GM12878 (cell line): ENCODE data around the gene PCSK9. TPM values are rescaled to one million over a fixed set of nuclear protein-coding genes. Genes with fewer than 3 reads are reported as not detected.

Source experiments
- ATAC-seq: fragments of 200-7000 bp; cut with Tn5 transposase; 3 replicates; pipeline ENCODE4 v1.9.1; 2020; ENCODE audit warnings: mild to moderate bottlenecking, moderate library complexity
- BruUV-seq: library from RNA; stranded (reverse); fragments of 400-500 nt; replicated peaks from 2 replicates; lab custom pipeline; 2021; lab: Mats Ljungman, UMichigan
- CTCF ChIA-PET: fragments of 300-600 bp; sonication (Branson Sonifier 250); formaldehyde crosslinking; extraction: SDS; loops from one replicate; lab custom pipeline; 2021; ENCODE audit warnings: inconsistent platforms; lab: Yijun Ruan, JAX
- POLR2A ChIA-PET: fragments of 350-600 bp; formaldehyde crosslinking; extraction: SDS; loops from one replicate; lab custom pipeline; 2021; ENCODE audit warnings: inconsistent platforms; lab: Charles Lee
- RAD21 ChIA-PET: fragments of 300-600 bp; sonication (Branson Sonifier 250); formaldehyde crosslinking; loops from one replicate; lab custom pipeline; 2023; ENCODE audit warnings: antibody characterized with exemption; ENCODE audit not compliant: unreplicated experiment; lab: Charles Lee
- SMC1A ChIA-PET: fragments of 300-600 bp; sonication (Branson Sonifier 250); formaldehyde crosslinking; loops from one replicate; lab custom pipeline; 2023; ENCODE audit not compliant: unreplicated experiment, uncharacterized antibody; lab: Charles Lee
- DNase-seq: peaks from one replicate; pipeline ENCODE4 v3.0.0-alpha.2; 2011; ENCODE audit warnings: low read depth, low spot score
- FAIRE-seq: peaks from 3 replicates; lab custom pipeline; 2011; peaks lifted over from hg19 to GRCh38; lab: Jason Lieb, UNC
- H2AFZ ChIP-seq: 2 replicates; pipeline ENCODE4 v1.6.0; 2011; ENCODE audit warnings: low read depth, low read length, control low read depth; ENCODE audit not compliant: control insufficient read depth
- H3K27ac ChIP-seq: 2 replicates; pipeline ENCODE4 v1.5.1; 2011; ENCODE audit warnings: control low read depth; ENCODE audit not compliant: control insufficient read depth, insufficient read depth
- H3K27me3 ChIP-seq, 2 experiments: replicated peaks in 1 of 2; 2 replicates each; pipeline versions ENCODE4 v1.6.0 to v1.6.1; 2011; ENCODE audit warnings: low read length in 1 of 2; ENCODE audit not compliant: control insufficient read depth in 2 of 2, insufficient read depth in 2 of 2
- H3K36me3 ChIP-seq, 2 experiments: 2 replicates each; pipeline ENCODE4 v1.5.1; 2011; ENCODE audit warnings: low read length in 1 of 2; ENCODE audit not compliant: control insufficient read depth in 2 of 2, insufficient read depth in 2 of 2
- H3K4me1 ChIP-seq: 2 replicates; pipeline ENCODE4 v1.6.1; 2011; ENCODE audit warnings: mild to moderate bottlenecking, low read length, moderate library complexity, mixed read lengths; ENCODE audit not compliant: control insufficient read depth, insufficient read depth
- H3K4me2 ChIP-seq: 2 replicates; pipeline ENCODE4 v1.6.0; 2011; ENCODE audit warnings: control low read depth; ENCODE audit not compliant: control insufficient read depth, insufficient read depth
- H3K4me3 ChIP-seq: fragments of 200-600 bp; sonication (generic); 2 replicates; pipeline ENCODE4 v1.5.1; 2016
- H3K79me2 ChIP-seq: 2 replicates; pipeline ENCODE4 v1.6.0; 2011; ENCODE audit warnings: low read length; ENCODE audit not compliant: control insufficient read depth, insufficient read depth
- H3K9ac ChIP-seq: 2 replicates; pipeline ENCODE4 v1.8.0; 2011; ENCODE audit warnings: low read length, control low read depth, mixed read lengths; ENCODE audit not compliant: control insufficient read depth, insufficient read depth
- H3K9me3 ChIP-seq: replicated peaks from 3 replicates; pipeline ENCODE4 v1.5.1; 2011; ENCODE audit warnings: mild to moderate bottlenecking, low read length; ENCODE audit not compliant: control insufficient read depth, insufficient read depth
- H4K20me1 ChIP-seq: 2 replicates; pipeline ENCODE4 v1.6.0; 2011; ENCODE audit not compliant: control insufficient read depth, insufficient read depth
- CTCF ChIP-seq, 3 experiments: IDR thresholded peaks in 2 of 3; conservative IDR thresholded peaks in 1 of 3; 2 replicates each; pipeline ENCODE4 v1.5.1; 2011; ENCODE audit warnings: low read depth in 3 of 3, low read length in 3 of 3, mild to moderate bottlenecking in 3 of 3, control low read depth in 2 of 3, moderate library complexity in 2 of 3, inconsistent platforms in 1 of 3, mixed read lengths in 1 of 3; ENCODE audit not compliant: control insufficient read depth in 2 of 3, insufficient read depth in 1 of 3; ENCODE audit errors: extremely low read depth in 1 of 3
- RAD21 ChIP-seq: IDR thresholded peaks from 2 replicates; pipeline ENCODE4 v1.6.1; 2011; ENCODE audit warnings: mild to moderate bottlenecking, low read depth, low read length, moderate library complexity; ENCODE audit not compliant: insufficient read depth
- SPI1 ChIP-seq: IDR thresholded peaks from 2 replicates; pipeline ENCODE4 v1.6.1; 2011; ENCODE audit warnings: low read depth, mild to moderate bottlenecking, low read length, moderate library complexity, borderline replicate concordance; ENCODE audit not compliant: insufficient read depth
- WGBS: methylation state at CpG from one replicate; pipeline ENCODE4 v1.1.6; 2016; ENCODE audit warnings: low lambda C conversion rate; ENCODE audit not compliant: insufficient replicate concordance, insufficient coverage; ENCODE audit errors: missing lambda C conversion rate; 5-methylcytosine and 5-hydroxymethylcytosine counted together
- in situ Hi-C: fragments of 300-500 bp; cut with MboI; formaldehyde crosslinking; loops from 9 replicates; pipeline ENCODE4 v1.14.3; 2018; ENCODE audit warnings: mixed read lengths
- intact Hi-C: fragments of 100-400 bp; cut with micrococcal nuclease; formaldehyde crosslinking; loops from one replicate; pipeline ENCODE4 v1.14.2; 2022; ENCODE audit not compliant: unreplicated experiment
- polyA plus RNA-seq, 11 experiments: library from polyadenylated mRNA; depleted of rRNA in 4 of 11; unstranded in 6 of 11; stranded (reverse) in 5 of 11; fragments of >200 nt; fragmentation: Nextera tagmentation in 4 of 11; fragmentation: Illumina TruSeq in 1 of 11; extraction: Ambion mirVana in 4 of 11; extraction: Trizol in 1 of 11; gene quantifications; 1 replicate in 1 of 11; 2 replicates in 10 of 11; pipeline versions ENCODE4 v1.2.1 to v1.2.3, GENCODE V29; 2011 to 2016; ENCODE audit warnings: inconsistent platforms in 2 of 11, missing spikeins in 2 of 11, low read depth in 1 of 11
- total RNA-seq, 4 experiments: library from RNA; depleted of rRNA in 3 of 4; stranded (reverse); fragments of >200 nt in 3 of 4; fragmentation: Illumina TruSeq in 1 of 4; extraction: Trizol in 1 of 4; gene quantifications; 2 replicates each; pipeline versions ENCODE4 v1.2.1 to v1.2.3, GENCODE V29; 2013 to 2021

Gene PCSK9
- total and polyA plus RNA-seq, 10 of the 15 experiments (the other 5 are each of a cell fraction or from before 2014, with no cell fraction given): 0.03 to 0.15 TPM; not detected in 8

DNA sequence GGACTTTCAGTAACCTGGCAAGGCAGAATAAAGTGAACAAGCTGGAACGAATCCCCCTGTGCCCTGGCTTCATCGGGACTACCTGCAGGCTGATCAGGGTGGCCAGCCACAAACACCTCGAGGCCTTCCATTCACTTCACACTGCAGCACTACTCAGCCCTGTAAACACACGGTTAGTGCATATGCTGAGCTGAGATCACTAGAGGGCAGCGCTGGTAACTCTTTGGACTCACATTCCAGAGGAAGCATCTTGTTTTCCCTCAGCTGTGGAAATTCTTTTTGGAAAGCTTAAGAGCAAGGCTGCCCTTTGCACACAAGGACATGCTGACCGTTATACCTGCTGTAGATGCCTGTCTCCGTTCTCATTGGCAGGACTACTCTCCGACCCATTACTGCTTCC is 32.1 kb downstream of the PCSK9 start:
- H3K27me3 ChIP-seq: no peaks in the 10 kb centered on the region
- no peak overlapping the region for H3K4me3 ChIP-seq
- no peak overlapping the region for H3K27ac ChIP-seq
- no peak overlapping the region for H3K4me2 ChIP-seq
- 72% methylated on average over 8 of the region's 8 CpGs for WGBS
- no TSS peak for BruUV-seq
- intact Hi-C loops (no loop called here), in situ Hi-C loops (no loop called here)
- DNase-seq (no peak), ATAC-seq (peak; percentile 64), FAIRE-seq (no peak)
- SMC1A ChIA-PET: interaction anchor here (0.9 to 1.5 kb wide), 5 partner anchors 29 to 1632 kb away, joined by 3 read pairs; no protein-coding TSS in a partner anchor
- CTCF ChIA-PET: interaction anchor here (0.9 to 3.4 kb wide), 7 partner anchors 8 to 1513 kb away, joined by 3 to 13 read pairs (median 4); no protein-coding TSS in a partner anchor
- TF ChIP-seq CTCF (IDR thresholded peaks at IDR 0.05 in 2 of 3, conservative IDR thresholded peaks at IDR 0.05 in 1 of 3; ENCODE audit: control insufficient read depth in 2 of 3, extremely low read depth in 1 of 3, insufficient read depth in 1 of 3, low read depth in 3 of 3, low read length in 3 of 3): peak; percentile 38 to 54 (median 53); a peak in 4 of 6 replicates
- TF ChIP-seq SPI1: no peak
- TF ChIP-seq RAD21: 0 out of 2 replicates have a peak, but pooled peaks have one; percentile 7
- no peak overlapping the region for H2AFZ ChIP-seq
- no peaks in the 10 kb centered on the region for H3K9me3 ChIP-seq
- no peaks in the 10 kb centered on the region for H3K79me2 ChIP-seq
- H4K20me1 ChIP-seq: no peaks in the 10 kb centered on the region
- RAD21 ChIA-PET: interaction anchor here (1.1 kb wide), 1 partner anchor 206 kb away, joined by 3 read pairs; no protein-coding TSS in a partner anchor
- peaks cover 21 to 39% of the 10 kb centered on the region in 2 experiments for H3K36me3 ChIP-seq
- POLR2A ChIA-PET: no interaction called here
- H3K4me1 ChIP-seq: no peaks in the 10 kb centered on the region
- no peak overlapping the region for H3K9ac ChIP-seq
